Measurements from ENCODE around the gene PRXL2A.
"Not testable (repeated sequence)": the region's sequence is repeated elsewhere in the genome, so short reads cannot be mapped to it uniquely, and the experiment has no call there.

Gene PRXL2A

GRCh38 chr10:80462299-80462980, 54.1 kb downstream of the PRXL2A start:
- no peak for DNase-seq

- peak in 1 of 2 experiments; percentile 52 for DNase-seq
Measured at GRCh38 chr10:80462981-80463741, 54.8 kb downstream of the PRXL2A start.

- no peak for DNase-seq
Measured at GRCh38 chr10:80463868-80464267, 55.5 kb downstream of the PRXL2A start.

- peak; percentile 51 to 82 for DNase-seq
Measured at GRCh38 chr10:80464557-80465450, 56.5 kb downstream of the PRXL2A start.

GRCh38 chr10:80465451-80465835, 57.1 kb downstream of the PRXL2A start:
- DNase-seq: no peak

GRCh38 chr10:80465839-80466590, 57.7 kb downstream of the PRXL2A start:
- no peak for DNase-seq

- DNase-seq: no peak
Measured at GRCh38 chr10:80466724-80467326, 58.5 kb downstream of the PRXL2A start.

GRCh38 chr10:80468002-80468401, 59.7 kb downstream of the PRXL2A start:
- peak in 1 of 2 experiments; percentile 41 for DNase-seq

GRCh38 chr10:80468806-80469421, 60.6 kb downstream of the PRXL2A start:
- DNase-seq: peak; percentile 14 to 63

- DNase-seq: no peak
Measured at GRCh38 chr10:80470266-80470665, 61.9 kb downstream of the PRXL2A start.

- DNase-seq: no peak
Measured at GRCh38 chr10:80471001-80471400, 62.6 kb downstream of the PRXL2A start.

- no peak for DNase-seq
Measured at GRCh38 chr10:80471715-80472233, 63.4 kb downstream of the PRXL2A start.

GRCh38 chr10:80472234-80473095, 64.1 kb downstream of the PRXL2A start:
- no peak for DNase-seq

- DNase-seq: no peak
Measured at GRCh38 chr10:80473096-80473657, 64.8 kb downstream of the PRXL2A start.

- DNase-seq: no peak
Measured at GRCh38 chr10:80473692-80474596, 65.6 kb downstream of the PRXL2A start.

GRCh38 chr10:80474597-80474910, 66.2 kb downstream of the PRXL2A start:
- DNase-seq: no peak

GRCh38 chr10:80474941-80475340, 66.6 kb downstream of the PRXL2A start:
- DNase-seq: peak in 1 of 2 experiments; percentile 2

GRCh38 chr10:80475641-80476040, 67.3 kb downstream of the PRXL2A start:
- DNase-seq: not testable (repeated sequence)

- no peak for DNase-seq
Measured at GRCh38 chr10:80476685-80477084, 68.3 kb downstream of the PRXL2A start.
